NCI-H2227 treated with DMSO at 0.1 percent for 48 hours (cell line): ENCODE measurements around the gene MAD1L1.

Experiments used
- DNase-seq: peaks from one replicate; lab custom pipeline; 2025; lab: John Stamatoyannopoulos, UW

The MAD1L1 gene

DNA sequence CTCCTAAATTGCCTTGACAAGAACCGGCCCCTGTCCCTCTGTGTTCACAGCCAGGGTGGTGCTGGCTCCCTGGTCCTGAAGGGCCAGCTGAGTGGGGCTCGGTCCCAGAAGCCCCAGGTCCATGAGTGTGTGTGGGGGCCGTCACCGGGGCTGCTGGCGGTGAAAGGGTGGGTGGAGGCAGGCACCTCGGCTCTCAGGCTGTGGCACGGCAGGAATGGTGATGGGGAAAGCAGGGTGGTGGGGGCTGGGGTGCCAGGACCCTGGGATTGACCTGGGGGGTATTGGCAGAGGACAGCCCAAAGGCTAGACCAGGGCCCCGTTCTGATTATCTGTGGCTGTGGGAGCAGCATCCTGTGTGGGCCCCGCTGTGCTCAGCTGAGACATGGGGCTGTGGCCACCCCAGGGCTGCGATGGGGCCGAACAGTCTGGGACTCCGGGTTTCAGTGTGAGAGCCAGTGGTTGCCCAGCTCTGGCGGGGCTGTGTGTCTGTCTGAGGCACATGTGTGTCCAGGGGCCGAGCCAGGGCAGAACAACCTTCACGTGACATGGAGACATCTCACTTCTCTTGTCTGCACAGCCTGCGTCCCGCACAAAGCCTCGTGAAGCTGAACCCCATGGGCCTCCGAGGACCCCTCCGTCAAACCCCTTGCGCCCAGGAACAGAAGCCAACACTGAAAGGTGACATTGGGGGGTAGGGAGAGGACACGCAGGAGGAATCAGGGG is 418.5 kb downstream of the MAD1L1 start:
- no peak for DNase-seq

DNA sequence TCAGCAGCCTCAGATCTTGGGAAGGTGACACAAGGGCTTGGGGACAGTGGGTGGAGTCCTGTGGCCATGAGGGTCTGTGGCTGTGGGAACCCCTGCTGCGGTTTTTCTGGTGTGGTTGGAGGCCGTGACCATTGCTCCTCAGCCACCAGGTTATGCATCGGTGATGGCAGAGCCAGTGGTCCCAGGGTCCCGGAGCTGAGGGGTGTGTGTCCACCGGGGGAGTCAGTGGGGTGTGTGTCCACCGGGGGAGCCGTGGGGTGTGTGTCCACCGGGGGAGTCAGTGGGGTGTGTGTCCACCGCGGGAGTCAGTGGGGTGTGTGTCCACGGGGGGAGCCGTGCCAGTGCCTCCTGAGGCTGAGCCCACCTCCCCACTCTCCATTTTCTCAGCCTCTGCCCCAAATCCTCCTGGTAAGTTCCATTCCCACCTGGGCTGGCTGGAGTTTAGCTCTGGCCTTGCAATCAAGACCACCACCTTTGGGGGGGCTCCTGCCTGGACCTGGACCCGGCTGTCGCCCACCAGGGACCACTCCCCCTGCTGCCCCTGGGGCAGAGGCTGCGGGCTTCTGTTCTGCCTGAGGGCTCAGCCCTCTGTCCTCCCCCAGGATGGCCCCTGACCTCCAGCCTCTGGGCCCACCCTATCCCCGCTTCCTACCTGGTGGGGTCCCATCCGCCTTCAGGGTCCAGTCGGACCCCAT is 419.2 kb downstream of the MAD1L1 start:
- DNase-seq: no peak

- no peak for DNase-seq
These were observed 420.0 kb downstream of the MAD1L1 start for GRCh38 chr7:1812509-1813393.

DNA sequence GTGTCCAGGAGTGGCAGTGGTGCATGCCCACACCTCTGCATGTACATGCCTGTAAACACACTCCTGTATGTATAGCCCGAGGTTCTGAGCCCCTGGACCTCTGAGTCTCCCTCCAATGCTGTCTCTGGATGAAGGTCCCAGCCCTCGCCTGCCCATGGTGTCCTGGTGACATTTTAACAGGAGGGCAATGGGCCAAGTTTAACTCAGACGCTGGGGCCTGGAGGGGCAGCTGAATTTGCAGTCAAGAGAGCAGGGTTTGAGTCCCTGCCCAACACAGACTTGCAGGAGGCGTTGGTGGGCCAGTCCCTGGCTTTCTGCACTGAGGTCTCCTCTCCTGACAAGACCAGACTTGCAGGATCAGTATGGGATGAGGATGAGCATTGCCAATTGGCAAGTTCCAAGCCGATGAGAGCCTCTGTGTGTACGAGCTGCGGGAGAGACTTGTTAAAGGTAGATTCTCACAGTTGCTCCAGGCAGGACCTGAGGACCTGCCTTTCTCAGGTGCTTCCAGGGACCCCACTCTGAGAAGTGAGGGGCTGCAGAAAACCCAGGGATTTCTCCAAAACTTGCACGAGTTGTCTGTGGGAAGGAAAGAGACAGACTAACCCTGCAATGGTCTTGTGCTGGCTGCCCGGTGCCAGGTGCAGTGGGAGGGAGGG is 420.8 kb downstream of the MAD1L1 start:
- DNase-seq: no peak

GRCh38 chr7:1810961-1811849 is 421.5 kb downstream of the MAD1L1 start:
- no peak for DNase-seq

DNA sequence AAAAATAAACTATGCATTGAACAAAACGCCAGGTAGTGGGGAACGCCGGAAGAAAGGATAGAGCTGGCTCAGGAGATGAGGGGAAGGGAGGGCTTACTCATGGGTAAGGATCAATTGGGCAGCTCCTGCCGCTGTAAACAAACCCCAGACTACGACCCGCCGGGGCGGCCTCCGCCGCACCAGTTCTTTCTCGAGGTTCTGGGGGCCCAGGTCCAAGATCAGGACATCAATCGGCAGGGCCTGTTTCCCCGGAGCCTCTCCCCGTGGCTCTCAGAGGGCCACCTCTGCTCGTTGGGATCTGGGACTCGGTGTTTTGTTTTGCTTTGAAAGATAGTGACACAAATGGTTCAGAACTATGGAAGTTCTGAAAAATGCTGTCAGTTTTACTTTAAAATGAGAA is 422.2 kb downstream of the MAD1L1 start:
- no peak for DNase-seq

- DNase-seq: no peak
These were observed 423.0 kb downstream of the MAD1L1 start for GRCh38 chr7:1809601-1810258.

DNA sequence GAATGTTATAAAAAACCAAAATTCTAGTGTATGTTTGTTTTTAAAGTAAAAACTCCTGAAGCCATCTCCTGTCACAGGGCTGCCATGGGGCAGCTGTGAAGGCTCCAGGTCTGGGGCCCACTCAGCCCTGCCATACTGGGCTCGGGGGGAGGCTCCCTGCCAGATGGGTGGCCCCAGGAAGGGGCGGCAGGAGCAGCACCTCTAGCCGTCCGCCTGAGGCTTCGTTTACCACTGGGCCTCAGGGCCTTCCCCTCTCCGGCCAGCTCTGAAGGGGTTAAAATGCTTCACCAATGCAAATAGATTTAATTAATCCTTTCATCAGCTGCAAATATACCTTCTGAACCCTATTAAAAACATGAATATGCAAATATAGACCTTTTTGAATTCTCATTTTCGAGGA is 423.7 kb downstream of the MAD1L1 start:
- DNase-seq: no peak

GRCh38 chr7:1807821-1808600 is 424.7 kb downstream of the MAD1L1 start:
- DNase-seq: no peak

- DNase-seq: no peak
These were observed 426.4 kb downstream of the MAD1L1 start for GRCh38 chr7:1806354-1806753.

GRCh38 chr7:1804310-1804709 is 428.4 kb downstream of the MAD1L1 start:
- no peak for DNase-seq

- no peak for DNase-seq
These were observed 429.8 kb downstream of the MAD1L1 start for GRCh38 chr7:1802899-1803298.

DNA sequence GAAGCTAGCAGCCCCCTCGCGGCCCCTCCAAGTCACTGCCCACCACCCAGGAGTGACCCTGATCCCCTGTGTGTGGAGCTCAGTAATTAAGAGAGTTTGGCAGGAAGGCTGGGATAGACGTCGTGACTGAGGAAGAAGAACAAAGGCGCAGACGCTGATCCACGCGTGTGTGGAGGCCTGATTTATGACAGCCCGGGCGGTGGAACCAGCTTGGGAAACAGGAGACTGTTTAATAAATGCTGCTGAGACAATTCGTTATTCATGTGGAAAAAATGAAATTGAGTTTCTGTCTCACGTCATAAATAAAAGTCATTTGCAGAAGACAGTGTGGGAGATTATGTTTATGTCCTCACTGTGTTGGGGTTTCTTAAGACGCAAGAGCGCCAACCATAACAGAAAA is 431.8 kb downstream of the MAD1L1 start:
- DNase-seq: no peak

DNA sequence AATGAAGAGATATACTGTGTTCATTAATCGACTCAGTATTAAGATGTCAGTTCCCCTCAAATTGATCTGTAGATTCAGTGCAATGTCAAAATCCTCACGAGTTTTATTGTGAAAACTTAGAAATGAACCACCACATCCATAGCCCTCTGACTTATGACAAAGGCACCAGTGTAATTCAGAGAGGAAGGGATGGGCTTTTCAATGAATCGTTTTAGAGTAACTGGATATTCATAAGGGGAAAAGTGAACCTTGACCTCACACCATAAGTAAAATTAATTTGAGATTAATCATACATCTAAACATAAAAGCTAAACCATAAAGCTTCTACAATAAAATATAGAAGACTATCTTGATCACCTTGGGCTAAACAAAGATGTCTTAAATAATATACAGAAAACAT is 434.6 kb downstream of the MAD1L1 start:
- no peak for DNase-seq

DNA sequence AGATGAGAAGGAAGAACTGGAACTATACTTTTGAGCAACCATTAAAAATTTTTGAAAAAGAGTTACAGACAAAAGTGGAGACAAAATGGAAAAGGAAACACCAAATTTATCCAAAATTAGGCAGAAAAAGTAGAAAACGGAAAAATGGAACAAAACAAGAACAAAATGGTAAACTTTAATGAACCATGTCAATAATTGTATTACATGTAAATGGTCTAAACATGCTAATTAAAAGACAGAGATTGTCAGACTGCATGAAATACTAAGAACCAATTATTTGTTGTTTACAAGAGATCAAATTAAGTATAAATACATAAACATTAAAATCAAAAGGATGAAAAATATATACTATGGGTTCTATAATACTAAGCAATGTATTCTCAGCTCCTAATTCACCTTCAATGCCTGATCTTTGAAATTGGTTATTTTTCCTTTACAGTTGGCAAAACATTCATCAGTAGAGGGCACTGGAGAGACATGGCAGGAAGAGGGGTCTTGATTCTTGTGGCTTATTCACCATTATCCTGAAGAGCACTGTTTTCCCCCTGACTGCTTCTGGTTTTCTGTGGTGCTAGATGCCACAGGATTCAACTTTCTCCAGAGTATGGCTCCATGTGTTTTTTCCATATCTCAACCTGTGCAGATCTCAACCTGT is 437.7 kb downstream of the MAD1L1 start:
- no peak for DNase-seq

- no peak for DNase-seq
These were observed 445.0 kb downstream of the MAD1L1 start for GRCh38 chr7:1787681-1788235.

GRCh38 chr7:1787241-1787640 is 445.5 kb downstream of the MAD1L1 start:
- DNase-seq: no peak

DNA sequence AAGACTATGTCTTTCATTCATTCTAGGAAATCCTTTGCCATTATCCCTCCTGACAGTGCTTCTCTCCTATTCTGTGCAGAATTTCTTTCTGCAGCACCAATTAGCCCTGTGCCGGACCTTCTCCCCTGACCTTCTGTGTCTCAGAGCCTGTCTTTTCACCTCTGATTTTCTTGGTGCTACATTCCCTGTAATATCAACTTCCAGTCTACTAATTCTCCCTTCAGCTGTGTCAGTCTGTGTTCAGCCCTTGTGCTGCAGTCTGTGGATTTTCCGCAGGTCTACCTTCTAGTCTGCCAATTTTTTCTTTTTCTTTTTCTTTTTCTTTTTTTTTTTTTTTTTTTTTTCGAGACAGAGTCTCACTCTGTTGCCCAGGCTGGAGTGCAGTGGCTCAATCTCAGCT is 446.9 kb downstream of the MAD1L1 start:
- no peak for DNase-seq

- DNase-seq: no peak
These were observed 451.4 kb downstream of the MAD1L1 start for GRCh38 chr7:1781369-1781768.
